Measurements from ENCODE around the gene ALX3. TPM values are rescaled to one million over a fixed set of nuclear protein-coding genes. Genes with fewer than 3 reads are reported as not detected.

Gene ALX3
- total RNA-seq, 4 donors from 2014 or later: not detected

DNA sequence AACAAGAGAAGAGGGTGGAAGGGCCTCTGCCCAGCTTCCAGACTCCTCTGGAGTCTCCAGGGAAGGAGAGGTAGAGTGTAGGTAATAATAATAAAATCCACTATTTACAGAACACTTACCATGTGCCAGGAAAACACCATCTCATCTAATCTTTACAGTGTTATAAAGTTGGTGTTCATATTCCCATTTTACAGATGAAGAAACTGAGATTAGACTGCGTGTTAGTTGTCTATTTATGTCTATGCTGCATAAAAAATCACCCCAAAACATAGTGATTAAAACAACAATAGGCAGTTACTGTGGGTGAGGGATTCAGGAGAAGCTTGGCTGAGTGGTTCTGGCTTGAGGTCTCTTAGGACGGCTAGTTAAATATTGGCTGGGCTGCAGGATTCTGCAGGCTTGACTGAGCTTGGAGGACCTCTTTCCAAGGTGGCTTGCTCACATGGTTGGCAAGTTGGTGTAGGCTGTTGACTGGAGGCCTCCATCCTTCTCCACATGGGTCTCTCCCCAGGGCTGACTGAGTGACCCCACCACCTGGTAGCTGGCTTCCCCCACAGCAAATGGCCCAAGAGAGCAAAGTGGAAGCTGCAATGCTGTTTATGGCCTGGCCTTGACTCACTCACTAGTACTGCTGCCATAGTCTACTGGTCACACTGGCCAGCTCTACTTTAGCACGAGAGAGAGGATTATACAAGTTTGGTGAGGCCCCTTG lies 6.5 kb upstream of the ALX3 start:
- intact Hi-C loops (cut with DNase I; ENCODE audit: low total_unique reads) (no loop called here), in situ Hi-C loops (cut with MboI; ENCODE audit: low pct_ligation_motif_present in 1 of 4, low pct_unique_long_range_greater_than_20kb in 1 of 4, low sequenced_read_pairs in 3 of 4) (no loop called here)
- WGBS, 2 donors (ENCODE audit: low coverage in 1 of 2): 50 to 73% methylated on average over 1 to 3 of the region's 3 CpGs
- Histone ChIP-seq H3K4me3 (no peak overlapping the region), H3K4me1 (no peaks in the 10 kb centered on the region), H3K27ac (no peak overlapping the region), H3K36me3 (no peaks in the 10 kb centered on the region), H3K27me3 (peaks cover 40% of the 10 kb centered on the region), H3K9me3 (no peaks in the 10 kb centered on the region)
- DNase-seq: no peak
- TF ChIP-seq POLR2AphosphoS5 (IDR thresholded peaks at IDR 0.05): no peak
- no peak for TF ChIP-seq CTCF (IDR thresholded peaks at IDR 0.05)
- TF ChIP-seq POLR2A (IDR thresholded peaks at IDR 0.05): no peak
- no peak for TF ChIP-seq EP300 (IDR thresholded peaks at IDR 0.05; ENCODE audit: low read depth)

DNA sequence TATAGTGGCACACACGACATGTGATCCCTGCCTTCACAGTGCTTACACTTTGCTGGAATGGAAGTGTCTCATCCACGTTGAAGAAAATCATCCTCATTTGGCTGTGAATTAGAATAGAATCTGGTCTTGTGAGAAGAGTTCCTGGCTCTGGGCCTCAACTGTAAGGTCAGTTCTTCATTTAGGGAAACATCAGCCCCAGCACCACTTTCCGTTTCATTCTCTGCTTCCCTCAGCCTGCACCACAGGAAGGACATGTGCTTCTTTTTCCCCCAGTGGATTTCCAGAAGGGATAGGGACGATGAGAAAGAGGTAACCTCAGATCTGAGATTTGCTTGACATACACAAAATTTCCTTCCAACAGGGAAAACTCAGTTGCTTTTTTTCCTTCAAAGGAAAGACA lies 3.7 kb upstream of the ALX3 start:
- Histone ChIP-seq H3K27me3 (peaks cover 68% of the 10 kb centered on the region), H3K4me3 (no peak overlapping the region), H3K36me3 (no peaks in the 10 kb centered on the region), H3K27ac (no peak overlapping the region), H3K9me3 (no peaks in the 10 kb centered on the region), H3K4me1 (peaks cover 6 to 16% (median 10%) of the 10 kb centered on the region in 4 donors)
- in situ Hi-C loops (cut with MboI; ENCODE audit: low pct_ligation_motif_present in 1 of 4, low pct_unique_long_range_greater_than_20kb in 1 of 4, low sequenced_read_pairs in 3 of 4): no loop called here
- 75 to 77% methylated on average over 4 of the region's 4 CpGs for WGBS, 2 donors (ENCODE audit: low coverage in 1 of 2)
- TF ChIP-seq CTCF (IDR thresholded peaks at IDR 0.05): no peak
- intact Hi-C loops (cut with DNase I; ENCODE audit: low total_unique reads): no loop called here
- DNase-seq: no peak

- Histone ChIP-seq H3K36me3 (no peaks in the 10 kb centered on the region), H3K27ac (no peak overlapping the region), H3K4me3 (peak overlapping the region in 1 of 4 donors; percentile 27), H3K27me3 (peaks cover 92% of the 10 kb centered on the region), H3K4me1 (peaks cover 17 to 34% (median 22%) of the 10 kb centered on the region in 4 donors), H3K9me3 (no peaks in the 10 kb centered on the region)
- WGBS, 2 donors (ENCODE audit: low coverage in 1 of 2): 0 to 5% methylated on average over 3 to 32 of the region's 52 CpGs
- in situ Hi-C loops (cut with MboI; ENCODE audit: low pct_ligation_motif_present in 1 of 4, low pct_unique_long_range_greater_than_20kb in 1 of 4, low sequenced_read_pairs in 3 of 4): no loop called here
- intact Hi-C loops (cut with DNase I; ENCODE audit: low total_unique reads): no loop called here
- no peak for DNase-seq
- no peak for TF ChIP-seq POLR2AphosphoS5 (IDR thresholded peaks at IDR 0.05)
- TF ChIP-seq EP300 (IDR thresholded peaks at IDR 0.05; ENCODE audit: low read depth): no peak
Measured at GRCh38 chr1:110070282-110070669, 196 bp downstream of the ALX3 start.

- no peaks in the 10 kb centered on the region for H3K9me3 ChIP-seq
- TF ChIP-seq EP300 (IDR thresholded peaks at IDR 0.05; ENCODE audit: low read depth) (no peak), CTCF (IDR thresholded peaks at IDR 0.05) (no peak), POLR2AphosphoS5 (IDR thresholded peaks at IDR 0.05) (peak in 1 of 3 donors; percentile 10), POLR2A (IDR thresholded peaks at IDR 0.05) (no peak)
- H3K36me3 ChIP-seq: no peaks in the 10 kb centered on the region
- DNase-seq: no peak
- in situ Hi-C loops (cut with MboI; ENCODE audit: low pct_ligation_motif_present in 1 of 4, low pct_unique_long_range_greater_than_20kb in 1 of 4, low sequenced_read_pairs in 3 of 4): no loop called here
- H3K4me1 ChIP-seq: peaks cover 17 to 34% (median 22%) of the 10 kb centered on the region in 4 donors
- no peak overlapping the region for H3K27ac ChIP-seq
- peaks cover 90% of the 10 kb centered on the region for H3K27me3 ChIP-seq
- intact Hi-C loops (cut with DNase I; ENCODE audit: low total_unique reads): no loop called here
- WGBS, 2 donors (ENCODE audit: low coverage in 1 of 2): 0 to 23% methylated on average over 5 to 56 of the region's 64 CpGs
- peak overlapping the region in 1 of 4 donors; percentile 27 for H3K4me3 ChIP-seq
Measured at GRCh38 chr1:110069404-110070281, 829 bp downstream of the ALX3 start.

Data from transverse colon (tissue), 4 donors.